IPS DF 6.9 (cell line): ENCODE measurements around the gene MYCL.
A peak's percentile ranks its signal among the peaks of the same experiment; 100 is the strongest.

ENCODE experiments used
- DNase-seq: peaks from one replicate; pipeline ENCODE4 v3.0.0-alpha.2; 2013; ENCODE audit warnings: low read depth, low spot score
- H3K27ac ChIP-seq: one replicate; pipeline ENCODE4 v1.5.1; 2013; ENCODE audit warnings: low read length, control low read depth
- H3K27me3 ChIP-seq: 2 replicates; pipeline ENCODE4 v1.6.1; 2013; ENCODE audit warnings: mild to moderate bottlenecking, low read length; ENCODE audit not compliant: control insufficient read depth, insufficient read depth
- H3K36me3 ChIP-seq: 2 replicates; pipeline ENCODE4 v1.6.1; 2013; ENCODE audit warnings: low read length; ENCODE audit not compliant: control insufficient read depth, insufficient read depth
- H3K4me1 ChIP-seq: 2 replicates; pipeline ENCODE4 v1.6.1; 2013; ENCODE audit warnings: low read length; ENCODE audit not compliant: control insufficient read depth, insufficient read depth
- H3K4me3 ChIP-seq: 2 replicates; pipeline ENCODE4 v1.5.1; 2013; ENCODE audit warnings: mild to moderate bottlenecking, low read length
- H3K9me3 ChIP-seq: 2 replicates; pipeline ENCODE4 v1.6.1; 2013; ENCODE audit warnings: low read length, inconsistent platforms; ENCODE audit not compliant: control insufficient read depth, insufficient read depth
- WGBS: extraction: QIAGEN DNeasy Blood & Tissue Kit; methylation state at CpG from one replicate; pipeline ENCODE4 v1.1.7; 2013; ENCODE audit warnings: mixed read lengths, missing lambda C conversion rate; ENCODE audit not compliant: insufficient read length, insufficient coverage; 5-methylcytosine and 5-hydroxymethylcytosine counted together

Gene MYCL, protein sequence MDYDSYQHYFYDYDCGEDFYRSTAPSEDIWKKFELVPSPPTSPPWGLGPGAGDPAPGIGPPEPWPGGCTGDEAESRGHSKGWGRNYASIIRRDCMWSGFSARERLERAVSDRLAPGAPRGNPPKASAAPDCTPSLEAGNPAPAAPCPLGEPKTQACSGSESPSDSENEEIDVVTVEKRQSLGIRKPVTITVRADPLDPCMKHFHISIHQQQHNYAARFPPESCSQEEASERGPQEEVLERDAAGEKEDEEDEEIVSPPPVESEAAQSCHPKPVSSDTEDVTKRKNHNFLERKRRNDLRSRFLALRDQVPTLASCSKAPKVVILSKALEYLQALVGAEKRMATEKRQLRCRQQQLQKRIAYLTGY

GRCh38 chr1:39901714-39902459 lies at the start of gene MYCL:
Gene MYCL (minus strand): TSS chr1:39901917. CDS start chr1:39901434, 483 bp downstream.
- H3K4me3 ChIP-seq = peak within 1 kb of the TSS; percentile 97
- DNase-seq = no peak
- no peaks in the 10 kb centered on the region for H3K9me3 ChIP-seq
- H3K4me1 ChIP-seq = peaks cover 11% of the 10 kb centered on the region; the same call in 1 of the 2 replicates
- no CpG with 5 or more reads among the region's 92 CpGs for WGBS
- no peaks in the 10 kb centered on the region for H3K36me3 ChIP-seq
- no peaks in the 10 kb centered on the region; the same call in 1 of the 2 replicates for H3K27me3 ChIP-seq
- no peak within 1 kb of the TSS for H3K27ac ChIP-seq

GRCh38 chr1:39949891-39950290 lies 48.2 kb upstream of the MYCL start:
- WGBS = no CpG with 5 or more reads among the region's 2 CpGs
- Histone ChIP-seq H3K4me3 (no peak overlapping the region), H3K36me3 (no peaks in the 10 kb centered on the region), H3K9me3 (no peaks in the 10 kb centered on the region), H3K4me1 (0 out of 2 replicates have a peak, but pooled peaks cover 4% of the 10 kb centered on the region), H3K27ac (no peak overlapping the region), H3K27me3 (no peaks in the 10 kb centered on the region; the same call in 1 of the 2 replicates)
- DNase-seq = no peak

GRCh38 chr1:39947260-39947659 lies 45.5 kb upstream of the MYCL start:
- DNase-seq = no peak
- Histone ChIP-seq H3K4me1 (0 out of 2 replicates have a peak, but pooled peaks cover 4% of the 10 kb centered on the region), H3K36me3 (no peaks in the 10 kb centered on the region), H3K27me3 (no peaks in the 10 kb centered on the region), H3K9me3 (no peaks in the 10 kb centered on the region), H3K4me3 (no peak overlapping the region), H3K27ac (no peak overlapping the region)
- WGBS = no CpG with 5 or more reads among the region's 4 CpGs

- Histone ChIP-seq H3K27ac (no peak overlapping the region), H3K4me3 (no peak overlapping the region), H3K27me3 (no peaks in the 10 kb centered on the region), H3K36me3 (no peaks in the 10 kb centered on the region), H3K4me1 (0 out of 2 replicates have a peak, but pooled peaks cover 4% of the 10 kb centered on the region), H3K9me3 (no peaks in the 10 kb centered on the region)
- WGBS = no CpG with 5 or more reads among the region's 4 CpGs
- DNase-seq = no peak
Observed at GRCh38 chr1:39946216-39946615, 44.5 kb upstream of the MYCL start.

DNA sequence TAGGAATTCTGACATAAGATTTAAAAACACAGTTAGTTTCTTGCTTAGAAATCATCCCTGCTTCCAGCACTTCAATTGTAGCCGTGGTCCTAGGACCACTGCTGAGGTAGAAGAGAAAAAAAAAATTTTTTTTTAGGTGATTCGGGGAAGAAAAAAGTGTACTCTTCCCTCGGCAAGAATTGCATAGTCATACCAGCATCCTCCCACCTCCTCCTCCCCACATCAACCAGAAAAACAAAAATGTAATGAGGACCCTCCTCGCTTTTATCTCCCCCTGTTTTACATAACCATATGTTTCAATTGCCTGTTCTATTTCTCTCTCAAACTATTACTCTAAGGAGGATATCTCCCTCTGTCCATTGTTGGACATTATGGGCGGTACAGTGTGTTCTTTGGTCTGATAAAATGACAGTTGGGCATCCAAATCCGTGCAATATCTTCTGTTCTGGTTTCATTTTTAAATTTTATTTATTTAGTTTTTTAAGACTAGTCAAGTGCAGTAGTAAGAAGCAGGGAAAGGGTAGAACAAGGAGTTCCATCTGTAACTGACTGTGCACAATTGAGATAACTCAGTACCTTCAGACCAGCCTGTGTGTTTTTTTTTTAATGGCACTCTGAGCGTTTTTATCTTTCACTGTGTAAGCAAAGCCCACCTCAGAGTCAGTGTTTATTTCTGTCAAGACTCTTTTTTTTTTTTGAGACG lies 42.8 kb upstream of the MYCL start:
- no peak overlapping the region for H3K27ac ChIP-seq
- WGBS = no CpG with 5 or more reads among the region's 8 CpGs
- no peaks in the 10 kb centered on the region for H3K9me3 ChIP-seq
- H3K4me3 ChIP-seq = no peak overlapping the region
- H3K4me1 ChIP-seq = 0 out of 2 replicates have a peak, but pooled peaks cover 3% of the 10 kb centered on the region
- no peaks in the 10 kb centered on the region for H3K27me3 ChIP-seq
- DNase-seq = no peak
- H3K36me3 ChIP-seq = no peaks in the 10 kb centered on the region

DNA sequence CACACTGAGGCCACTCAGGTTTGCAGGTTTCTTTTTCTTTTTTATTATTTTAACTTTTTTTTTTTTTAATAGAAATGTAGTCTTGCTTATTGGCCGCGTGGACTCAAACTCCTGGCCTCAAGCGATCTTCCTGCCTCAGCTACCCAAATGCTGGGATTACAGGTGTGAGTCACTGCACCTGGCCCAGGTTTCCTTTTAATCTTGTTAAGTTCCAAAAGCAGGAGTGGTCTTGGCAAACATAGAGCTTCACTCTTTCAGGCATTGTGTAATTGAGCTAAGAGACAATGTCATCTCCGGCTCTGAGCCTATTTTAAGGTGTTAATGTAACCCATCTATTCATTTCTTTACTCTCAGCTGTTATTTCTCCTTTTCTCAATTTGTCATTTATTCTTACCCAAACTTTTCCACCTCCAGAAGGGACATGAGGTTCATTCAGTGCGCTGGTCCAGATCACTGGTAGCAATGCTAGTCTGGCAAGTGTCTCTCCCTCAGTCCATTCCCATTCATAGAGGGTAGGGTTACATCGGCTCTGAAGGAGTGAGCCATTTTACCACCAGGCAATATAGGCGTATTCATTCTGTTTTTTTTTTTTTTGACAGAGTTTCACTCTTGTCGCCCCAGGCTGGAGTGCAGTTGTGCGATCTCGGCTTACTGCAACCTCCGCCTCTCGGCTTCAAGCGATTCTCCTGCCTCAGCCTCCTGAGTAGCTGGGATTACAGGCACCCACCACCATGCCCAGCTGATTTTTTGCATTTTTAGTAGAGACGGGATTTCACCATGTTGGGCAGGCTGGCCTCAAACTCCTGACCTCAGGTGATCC lies 42.0 kb upstream of the MYCL start:
- Histone ChIP-seq H3K4me3 (no peak overlapping the region), H3K36me3 (no peaks in the 10 kb centered on the region), H3K4me1 (no peaks in the 10 kb centered on the region), H3K9me3 (no peaks in the 10 kb centered on the region), H3K27ac (no peak overlapping the region), H3K27me3 (no peaks in the 10 kb centered on the region)
- no CpG with 5 or more reads among the region's 14 CpGs for WGBS
- no peak for DNase-seq

DNA sequence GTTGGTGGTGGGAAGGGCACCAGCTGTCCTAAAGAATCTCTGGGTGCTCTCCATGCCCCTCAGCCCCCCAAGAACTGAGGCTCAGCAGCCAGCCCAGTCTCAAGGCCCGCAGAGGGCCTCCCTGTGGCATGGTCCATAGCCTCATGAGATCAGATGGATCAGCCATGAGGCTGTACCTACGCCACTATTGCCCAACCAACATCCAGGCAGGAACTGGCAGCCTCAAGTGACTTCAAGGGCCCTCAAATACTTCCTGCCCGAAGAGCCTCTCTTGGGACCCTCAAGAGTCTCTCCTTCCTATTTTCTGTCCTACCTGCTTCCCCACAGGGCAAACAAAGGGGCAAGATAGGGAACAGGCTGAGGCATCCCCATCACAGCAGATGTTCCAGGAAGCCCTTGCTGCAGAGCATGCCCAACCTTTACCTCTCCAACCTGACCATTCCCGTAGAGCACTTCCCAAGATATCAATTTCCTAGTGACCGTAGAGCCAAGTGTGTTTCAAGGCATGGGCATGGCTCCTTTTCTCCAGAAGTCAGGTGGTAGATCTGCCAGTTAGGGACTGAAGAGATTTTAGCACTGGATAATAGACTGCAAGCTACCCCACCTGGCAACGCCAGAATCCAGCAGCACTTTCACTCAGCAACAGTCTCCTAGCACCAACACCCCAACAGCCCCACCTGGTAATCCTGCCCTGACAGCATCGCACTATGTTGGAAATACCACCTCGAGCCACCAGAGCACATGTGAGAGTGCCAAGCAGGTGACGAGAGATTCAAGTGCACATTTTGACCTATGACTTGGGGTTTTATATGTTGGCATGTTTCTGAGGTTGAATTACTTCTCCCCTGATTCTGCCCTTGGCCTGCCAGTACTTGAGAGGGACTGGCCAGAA lies 39.5 kb upstream of the MYCL start:
- no peaks in the 10 kb centered on the region for H3K4me1 ChIP-seq
- no peak overlapping the region for H3K27ac ChIP-seq
- no peaks in the 10 kb centered on the region for H3K9me3 ChIP-seq
- no CpG with 5 or more reads among the region's 9 CpGs for WGBS
- no peaks in the 10 kb centered on the region for H3K36me3 ChIP-seq
- DNase-seq = no peak
- no peaks in the 10 kb centered on the region for H3K27me3 ChIP-seq
- H3K4me3 ChIP-seq = no peak overlapping the region

DNA sequence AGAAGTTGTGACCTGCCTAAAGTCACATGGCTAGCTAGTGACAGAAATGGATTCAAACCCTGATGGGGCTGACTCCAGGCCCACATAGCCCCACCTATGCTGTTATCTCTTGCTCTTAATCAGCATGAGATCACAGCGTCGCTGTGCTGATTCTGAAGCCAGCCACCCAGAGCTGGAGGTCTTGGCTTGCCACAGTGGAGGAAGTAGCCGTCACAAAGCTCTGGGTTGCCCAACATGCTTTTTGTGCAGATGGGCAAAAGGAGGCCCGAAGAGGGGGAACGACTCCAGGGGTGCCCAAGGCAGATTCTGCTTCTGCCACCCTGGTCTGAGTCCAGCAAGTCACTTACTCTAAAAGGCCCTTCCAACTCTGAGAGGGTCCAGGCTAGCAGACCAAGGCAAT lies 38.5 kb upstream of the MYCL start:
- no peaks in the 10 kb centered on the region for H3K27me3 ChIP-seq
- no peak for DNase-seq
- H3K9me3 ChIP-seq = no peaks in the 10 kb centered on the region
- H3K4me1 ChIP-seq = no peaks in the 10 kb centered on the region
- H3K4me3 ChIP-seq = no peak overlapping the region
- H3K36me3 ChIP-seq = no peaks in the 10 kb centered on the region
- no CpG with 5 or more reads among the region's 5 CpGs for WGBS
- no peak overlapping the region for H3K27ac ChIP-seq

GRCh38 chr1:39938856-39939255 lies 37.1 kb upstream of the MYCL start:
- Histone ChIP-seq H3K36me3 (no peaks in the 10 kb centered on the region), H3K27me3 (no peaks in the 10 kb centered on the region), H3K4me3 (no peak overlapping the region), H3K4me1 (no peaks in the 10 kb centered on the region), H3K9me3 (no peaks in the 10 kb centered on the region), H3K27ac (no peak overlapping the region)
- DNase-seq = no peak
- no CpG with 5 or more reads among the region's 8 CpGs for WGBS
